Epithelial cell of esophagus (primary cell): ENCODE data around the gene TUBB2A.
"Not testable (repeated sequence)": the region's sequence is repeated elsewhere in the genome, so short reads cannot be mapped to it uniquely, and the experiment has no call there.

ENCODE experiments used
- DNase-seq: peaks from one replicate; pipeline ENCODE4 v3.0.0; 2010; ENCODE audit warnings: low read depth
- H3K4me3 ChIP-seq: 2 replicates; pipeline ENCODE4 v1.5.1; 2011; ENCODE audit warnings: mild to moderate bottlenecking, low read length, control low read depth
- CTCF ChIP-seq: IDR thresholded peaks from 2 replicates; pipeline ENCODE4 v1.5.1; 2011; ENCODE audit warnings: low read depth, mild to moderate bottlenecking, low read length, control low read depth, inconsistent platforms; ENCODE audit not compliant: insufficient read depth; ENCODE audit errors: missing control alignments

TUBB2A gene

DNA sequence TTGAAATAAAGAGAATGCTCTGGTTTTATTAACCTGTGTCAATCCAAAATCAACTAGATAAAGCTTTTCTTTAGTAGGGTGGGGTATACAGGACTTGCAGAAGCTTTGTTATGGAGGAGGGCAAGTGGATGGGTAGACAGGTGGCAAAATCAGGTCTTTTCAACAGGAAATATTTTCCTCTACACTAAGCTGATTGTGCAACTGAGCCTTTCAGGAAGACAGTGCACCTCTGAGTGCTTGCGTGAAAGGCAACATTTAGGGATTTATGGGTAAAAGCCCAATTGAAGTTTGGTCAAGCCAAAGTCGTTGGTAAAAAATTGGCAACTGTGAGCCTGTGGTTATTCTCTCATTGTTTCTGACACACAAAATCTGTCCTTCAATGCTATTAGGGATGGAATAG lies 23.8 kb upstream of the TUBB2A start:
- no peak for TF ChIP-seq CTCF
- DNase-seq = no peak
- H3K4me3 ChIP-seq = no peak overlapping the region

- not testable (repeated sequence) for DNase-seq, H3K4me3 ChIP-seq
Observed at GRCh38 chr6:3179945-3180344, 22.6 kb upstream of the TUBB2A start.

GRCh38 chr6:3178666-3179065 lies 21.3 kb upstream of the TUBB2A start:
- DNase-seq = not testable (repeated sequence)

DNA sequence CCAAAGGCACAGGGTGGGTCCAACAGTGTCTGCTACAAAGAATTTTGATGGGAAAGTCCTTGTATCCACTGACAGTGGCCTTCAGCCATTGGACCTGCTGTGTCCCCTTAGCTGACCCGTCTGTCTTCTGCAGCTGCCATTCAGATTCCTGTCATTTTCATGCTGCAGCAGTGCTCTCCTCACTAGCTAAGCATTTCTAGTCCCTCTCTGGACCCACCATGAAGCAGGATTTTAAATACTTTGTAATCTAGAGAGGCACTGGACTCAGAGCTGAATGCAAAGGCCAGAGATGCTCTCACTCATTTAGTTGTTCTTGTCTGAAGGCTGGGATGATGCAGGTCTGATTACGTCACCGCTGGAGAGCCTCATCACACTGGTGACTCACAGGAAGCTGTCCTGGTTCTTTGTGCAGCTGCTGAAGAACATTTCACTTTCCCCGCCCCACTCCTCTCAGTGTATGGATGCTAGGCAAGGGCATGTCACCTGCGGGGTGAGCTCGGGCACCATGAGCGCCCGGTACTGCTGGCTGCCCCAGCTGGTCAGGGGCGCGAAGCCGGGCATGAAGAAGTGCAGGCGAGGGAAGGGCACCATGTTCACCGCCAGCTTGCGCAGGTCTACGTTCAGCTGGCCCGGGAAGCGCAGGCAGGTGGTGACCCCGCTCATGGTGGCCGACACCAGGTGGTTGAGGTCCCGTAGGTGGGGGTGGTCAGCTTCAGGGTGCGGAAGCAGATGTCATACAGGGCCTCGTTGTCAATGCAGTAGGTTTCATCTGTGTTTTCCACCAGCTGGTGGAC lies 19.4 kb upstream of the TUBB2A start:
- peak; percentile 93 for DNase-seq
- TF ChIP-seq CTCF = no peak
- H3K4me3 ChIP-seq = no peak overlapping the region

More at GRCh38 chr6:3178666-3179065, 21.3 kb upstream of the TUBB2A start:
- not testable (repeated sequence) for H3K4me3 ChIP-seq

GRCh38 chr6:3175715-3176402 lies 18.5 kb upstream of the TUBB2A start:
- H3K4me3 ChIP-seq = no peak overlapping the region
- no peak for DNase-seq
- no peak for TF ChIP-seq CTCF

GRCh38 chr6:3173636-3174089 lies 16.3 kb upstream of the TUBB2A start:
- not testable (repeated sequence) for H3K4me3 ChIP-seq, DNase-seq

- not testable (repeated sequence) for DNase-seq, H3K4me3 ChIP-seq
Observed at GRCh38 chr6:3172789-3173188, 15.4 kb upstream of the TUBB2A start.

DNA sequence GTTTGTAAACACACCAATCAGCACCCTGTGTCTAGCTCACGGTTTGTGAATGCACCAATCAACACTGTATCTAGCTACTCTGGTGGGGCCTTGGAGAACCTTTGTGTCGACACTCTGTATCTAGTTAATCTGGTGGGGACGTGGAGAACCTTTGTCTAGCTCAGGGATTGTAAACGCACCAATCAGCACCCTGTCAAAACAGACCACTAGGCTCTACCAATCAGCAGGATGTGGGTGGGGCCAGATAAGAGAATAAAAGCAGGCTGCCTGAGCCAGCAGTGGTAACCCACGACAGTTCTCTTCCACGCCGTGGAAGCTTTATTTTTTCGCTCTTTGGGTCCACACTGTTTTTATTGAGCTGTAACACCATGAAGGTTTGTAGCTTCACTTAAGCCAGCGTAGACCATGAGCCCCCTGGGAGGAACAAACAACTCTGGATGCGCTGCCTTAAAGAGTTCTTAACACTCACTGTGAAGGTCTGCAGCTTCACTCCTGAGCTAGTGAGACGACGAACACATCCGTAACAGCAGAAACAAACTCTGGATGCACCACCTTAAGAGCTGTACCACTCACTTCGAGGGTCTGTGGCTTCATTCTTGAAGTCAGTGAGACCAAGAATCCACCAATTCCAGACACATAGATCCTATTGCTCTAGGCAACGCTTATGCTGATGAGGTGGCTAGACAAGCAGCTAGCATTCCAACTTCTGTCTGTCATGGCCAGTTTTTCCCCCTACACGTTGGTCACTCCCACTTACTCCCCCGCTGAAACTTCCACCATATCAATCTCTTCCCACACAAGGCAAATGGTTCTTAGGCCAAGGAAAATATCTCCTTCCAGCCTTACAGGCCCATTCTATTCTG lies 14.2 kb upstream of the TUBB2A start:
- not testable (repeated sequence) for H3K4me3 ChIP-seq, DNase-seq

DNA sequence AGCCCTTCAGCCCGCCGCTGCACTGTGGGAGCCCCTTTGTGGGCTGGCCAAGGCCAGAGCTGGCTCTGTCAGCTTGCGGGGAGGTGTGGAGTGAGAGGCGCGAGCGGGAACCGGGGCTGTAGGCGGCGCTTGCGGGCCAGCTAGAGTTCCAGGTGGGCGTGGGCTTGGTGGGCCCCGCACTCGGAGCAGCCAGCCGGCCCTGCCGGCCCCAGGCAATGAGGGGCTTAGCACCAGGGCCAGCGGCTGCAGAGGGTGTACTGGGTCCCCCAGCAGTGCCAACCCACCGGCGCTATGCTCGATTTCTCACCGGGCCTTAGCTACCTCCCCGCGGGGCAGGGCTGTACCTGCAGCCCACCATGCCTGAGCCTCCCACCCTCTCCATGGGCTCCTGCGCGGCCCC lies 13.3 kb upstream of the TUBB2A start:
- not testable (repeated sequence) for H3K4me3 ChIP-seq, DNase-seq

DNA sequence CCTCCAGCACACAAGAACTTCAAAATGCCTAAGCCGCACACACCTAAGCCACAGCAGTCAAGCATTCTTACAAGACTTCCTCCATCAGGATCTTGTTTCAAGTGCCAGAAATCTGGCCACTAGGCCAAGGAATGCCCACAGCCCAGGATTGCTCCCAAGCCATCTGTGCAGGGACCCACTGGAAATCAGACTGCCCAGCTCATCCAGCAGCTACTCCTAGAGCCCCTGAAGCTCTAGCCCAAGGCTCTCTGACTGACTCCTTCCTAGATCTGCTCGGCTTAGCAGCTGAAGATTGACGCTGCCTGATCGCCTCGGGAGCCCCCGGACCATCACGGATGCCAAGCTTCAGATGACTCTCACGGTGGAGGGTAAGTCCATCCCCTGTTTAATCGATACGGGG lies 10.7 kb upstream of the TUBB2A start:
- not testable (repeated sequence) for DNase-seq, H3K4me3 ChIP-seq

GRCh38 chr6:3166535-3167225 lies 9.3 kb upstream of the TUBB2A start:
- not testable (repeated sequence) for DNase-seq

More at GRCh38 chr6:3166535-3167225, 9.3 kb upstream of the TUBB2A start:
- H3K4me3 ChIP-seq = not testable (repeated sequence)
